ENCODE measurements around the gene RIBC1. TPM values are rescaled to one million over a fixed set of nuclear protein-coding genes. Genes with fewer than 3 reads are reported as not detected.

Gene RIBC1
- total and polyA plus RNA-seq, 9 of the 15 experiments (the other 6 are each of a cell fraction or from before 2014, with no cell fraction given): 0.07 to 0.51 (median 0.44) TPM

GRCh38 chrX:53395605-53396298, 26.9 kb upstream of the RIBC1 start:
- DNase-seq (ENCODE audit: extremely low read depth in 1 of 4, low spot score in 3 of 4) (peak in 1 of 4 experiments; percentile 20), FAIRE-seq (no peak), ATAC-seq (peak; percentile 39; the same call in 2 of the 3 replicates)
- POLR2A ChIA-PET: interaction anchor here (1.1 to 1.4 kb wide), 3 partner anchors 13 to 26 kb away, joined by 3 to 4 read pairs (median 3); partner anchors contain the start of genes RIBC1 and SMC1A
- Histone ChIP-seq H3K27me3 (ENCODE audit: control insufficient read depth in 2 of 2, insufficient read depth in 2 of 2, low read length in 2 of 2) (no peaks in the 10 kb centered on the region), H4K20me1 (replicated peaks; ENCODE audit: control insufficient read depth, insufficient read depth, low read length) (no peaks in the 10 kb centered on the region), H3K9ac (ENCODE audit: insufficient read depth in 1 of 2, low read depth in 2 of 2, low read length in 2 of 2) (no peak overlapping the region), H3K9me3 (replicated peaks; ENCODE audit: control insufficient read depth, insufficient read depth, low read depth, low read length) (no peaks in the 10 kb centered on the region), H3K9me1 (ENCODE audit: control insufficient read depth, insufficient read depth, low read length) (no peaks in the 10 kb centered on the region), H3K4me1 (replicated peaks in 1 of 2; ENCODE audit: control insufficient read depth in 2 of 2, insufficient read depth in 2 of 2, low read length in 2 of 2) (no peaks in the 10 kb centered on the region), H3K36me3 (ENCODE audit: control insufficient read depth, insufficient read depth, low read length) (peaks cover 85% of the 10 kb centered on the region), H3K27ac (ENCODE audit: extremely low read depth, low read depth, low read length) (no peak overlapping the region), H3K79me2 (ENCODE audit: control insufficient read depth, insufficient read depth, low read length) (no peaks in the 10 kb centered on the region), H3K4me2 (ENCODE audit: insufficient read depth, low read length) (no peak overlapping the region), H2AFZ (ENCODE audit: low read depth, low read length) (no peak overlapping the region), H3K4me3 (no peak overlapping the region)
- CTCF ChIA-PET (ENCODE audit: low intra/inter-chr PET ratio): no interaction called here
- TSS peak; percentile 23 for BruUV-seq (replicated peaks)
- TF ChIP-seq CTCF (IDR thresholded peaks at IDR 0.05 in 2 of 3, conservative IDR thresholded peaks at IDR 0.05 in 1 of 3; ENCODE audit: insufficient read depth in 2 of 3, low read depth in 1 of 3, low read length in 3 of 3) (0 out of 6 replicates have a peak, but pooled peaks of 1 of the 3 experiments have one; percentile 10), SUPT5H (IDR thresholded peaks at IDR 0.05) (peak; percentile 64), RBM14 (IDR thresholded peaks at IDR 0.05; ENCODE audit: borderline replicate concordance, insufficient read depth, low read depth, low read length) (no peak), MYNN (IDR thresholded peaks at IDR 0.05) (peak; percentile 20; the same call in 1 of the 2 replicates), MYNN (CRISPR knock-in tag; IDR thresholded peaks at IDR 0.05) (no peak), BRF2 (IDR thresholded peaks at IDR 0.05; ENCODE audit: borderline replicate concordance, insufficient read depth, insufficient read length) (no peak), RFX7 (CRISPR knock-in tag; IDR thresholded peaks at IDR 0.05) (no peak), FOXJ2 (tag; IDR thresholded peaks at IDR 0.05) (no peak), FUS (optimal IDR thresholded peaks at IDR 0.05; ENCODE audit: low read depth, low read length) (no peak), NR2F6 (CRISPR knock-in tag; IDR thresholded peaks at IDR 0.05) (no peak), POLR2A (conservative IDR thresholded peaks at IDR 0.05) (0 out of 2 replicates have a peak, but pooled peaks have one; percentile 50), POLR2B (IDR thresholded peaks at IDR 0.05; ENCODE audit: low read depth, partially characterized antibody) (peak; percentile 46), MCM2 (IDR thresholded peaks at IDR 0.05; ENCODE audit: low read depth) (no peak), PML (IDR thresholded peaks at IDR 0.05; ENCODE audit: low read length) (0 out of 2 replicates have a peak, but pooled peaks have one; percentile 11), TAF7 (tag; IDR thresholded peaks at IDR 0.05) (no peak), ZNF431 (CRISPR knock-in tag; IDR thresholded peaks at IDR 0.05) (no peak)
- intact Hi-C loops (cut with micrococcal nuclease) (no loop called here), in situ Hi-C loops (cut with MboI) (no loop called here)
- WGBS (ENCODE audit: insufficient coverage, low coverage, missing lambda C conversion rate): 83% methylated on average over 2 of the region's 2 CpGs
